ENCODE data around the gene PJA2.

- no peak for TF ChIP-seq POLR2AphosphoS5 (IDR thresholded peaks at IDR 0.05; ENCODE audit: borderline replicate concordance, low read depth, low read length)
- no peak for TF ChIP-seq FOXP2 (optimal IDR thresholded peaks at IDR 0.05; ENCODE audit: control extremely low read depth, extremely low read length, insufficient read depth)
- no peak for TF ChIP-seq EZH2 (IDR thresholded peaks at IDR 0.05)
These were observed 41.4 kb upstream of the PJA2 start for GRCh38 chr5:109451146-109451545.

Measured in SK-N-MC (cell line).